Activated CD4-positive, alpha-beta T cell treated with anti-CD3 and anti-CD28 coated beads, Interleukin-2, amount 50 U/mL, for 1 hour (primary cell): ENCODE results near the gene ENTPD8.
"Not testable (repeated sequence)": the region's sequence is repeated elsewhere in the genome, so short reads cannot be mapped to it uniquely, and the experiment has no call there.

ENCODE experiments used
- DNase-seq: peaks from one replicate; pipeline ENCODE4 v3.0.0-alpha.2; 2020

ENTPD8 gene

GRCh38 chr9:137457406-137458193 is 16.4 kb upstream of the ENTPD8 start:
- DNase-seq: no peak

- no peak for DNase-seq
Measured at GRCh38 chr9:137456864-137457405, 15.8 kb upstream of the ENTPD8 start.

- no peak for DNase-seq
Measured at GRCh38 chr9:137456061-137456863, 15.1 kb upstream of the ENTPD8 start.

GRCh38 chr9:137455359-137455991 is 14.3 kb upstream of the ENTPD8 start:
- no peak for DNase-seq

- DNase-seq: no peak
Measured at GRCh38 chr9:137454597-137455358, 13.6 kb upstream of the ENTPD8 start.

GRCh38 chr9:137454145-137454596 is 13.0 kb upstream of the ENTPD8 start:
- peak; percentile 45 for DNase-seq

- DNase-seq: peak; percentile 65
Measured at GRCh38 chr9:137453643-137454081, 12.5 kb upstream of the ENTPD8 start.

GRCh38 chr9:137452761-137453642 is 11.8 kb upstream of the ENTPD8 start:
- DNase-seq: no peak

GRCh38 chr9:137452006-137452760 is 11.0 kb upstream of the ENTPD8 start:
- DNase-seq: no peak

- not testable (repeated sequence) for DNase-seq
Measured at GRCh38 chr9:137451264-137452005, 10.3 kb upstream of the ENTPD8 start.

GRCh38 chr9:137450539-137451222 is 9.5 kb upstream of the ENTPD8 start:
- not testable (repeated sequence) for DNase-seq

GRCh38 chr9:137449931-137450538 is 8.9 kb upstream of the ENTPD8 start:
- no peak for DNase-seq

GRCh38 chr9:137449081-137449844 is 8.1 kb upstream of the ENTPD8 start:
- DNase-seq: no peak

GRCh38 chr9:137448602-137448962 is 7.4 kb upstream of the ENTPD8 start:
- no peak for DNase-seq

- DNase-seq: no peak
Measured at GRCh38 chr9:137447722-137448601, 6.8 kb upstream of the ENTPD8 start.

GRCh38 chr9:137446851-137447471 is 5.8 kb upstream of the ENTPD8 start:
- no peak for DNase-seq
